Stimulated activated CD4-positive, alpha-beta T cell treated with anti-CD3 and anti-CD28 coated beads, TNF-alpha, amount 100 ng/mL, for 48 hours (primary cell): ENCODE measurements around the gene RAPGEF1.

Experiments used
- DNase-seq, 3 donors: peaks; one replicate each; pipeline ENCODE4 v3.0.0-alpha.2; 2020; ENCODE audit warnings: low read depth in 3 of 3

Gene RAPGEF1

DNA sequence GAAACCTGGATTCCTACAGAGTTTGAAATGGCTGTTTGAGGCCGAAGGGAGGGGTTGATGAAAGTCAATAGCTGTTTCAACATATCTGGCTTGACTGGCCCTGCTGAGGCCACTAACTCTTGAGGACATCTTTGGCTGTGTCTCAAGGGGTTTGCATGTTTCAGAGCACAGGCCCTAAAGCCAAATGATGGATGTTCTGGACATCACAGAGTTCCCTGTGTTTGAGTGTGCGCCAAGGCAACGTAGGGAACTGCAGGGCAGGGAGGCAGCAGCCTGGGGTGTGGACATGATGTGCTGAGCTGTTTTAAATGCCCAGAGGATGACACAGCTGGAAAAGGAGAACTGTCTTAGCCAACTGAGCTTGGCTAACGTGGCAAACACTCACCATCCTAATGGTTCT lies 89.6 kb downstream of the RAPGEF1 start:
- DNase-seq: no peak

- DNase-seq: no peak
These were observed 90.2 kb downstream of the RAPGEF1 start for GRCh38 chr9:131649646-131650045.

- no peak for DNase-seq
These were observed 94.6 kb downstream of the RAPGEF1 start for GRCh38 chr9:131645078-131645776.

DNA sequence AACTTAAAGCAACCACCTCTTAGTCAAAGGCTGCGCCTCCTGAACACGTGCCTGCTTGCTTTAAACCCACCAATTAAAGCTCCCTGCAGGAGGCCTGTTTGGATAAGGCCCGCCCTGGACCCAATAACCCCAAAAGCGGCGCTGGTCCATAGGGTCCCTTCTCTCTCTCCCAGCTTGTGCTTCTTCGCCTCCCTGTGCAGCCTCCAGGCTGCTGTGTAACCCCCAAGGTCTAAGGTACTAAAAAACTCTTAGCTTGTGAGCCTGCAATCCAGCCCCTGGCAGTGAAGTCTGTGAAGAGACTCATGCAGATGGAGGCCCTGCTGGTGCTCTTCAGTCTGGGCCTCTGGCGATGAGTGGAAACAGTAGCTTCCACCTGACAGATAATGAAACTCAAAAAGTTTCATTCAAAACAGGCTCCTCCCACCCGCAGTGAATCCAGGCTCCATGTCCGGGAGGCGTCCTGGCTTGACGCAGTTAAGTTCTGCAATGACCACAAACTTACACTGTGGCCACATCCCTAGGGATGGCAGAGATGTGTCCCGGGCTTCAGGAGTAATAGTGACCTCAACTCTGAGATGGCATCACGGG lies 97.3 kb downstream of the RAPGEF1 start:
- DNase-seq: peak in 1 of 3 donors; percentile 62

- no peak for DNase-seq
These were observed 98.0 kb downstream of the RAPGEF1 start for GRCh38 chr9:131641618-131642495.

DNA sequence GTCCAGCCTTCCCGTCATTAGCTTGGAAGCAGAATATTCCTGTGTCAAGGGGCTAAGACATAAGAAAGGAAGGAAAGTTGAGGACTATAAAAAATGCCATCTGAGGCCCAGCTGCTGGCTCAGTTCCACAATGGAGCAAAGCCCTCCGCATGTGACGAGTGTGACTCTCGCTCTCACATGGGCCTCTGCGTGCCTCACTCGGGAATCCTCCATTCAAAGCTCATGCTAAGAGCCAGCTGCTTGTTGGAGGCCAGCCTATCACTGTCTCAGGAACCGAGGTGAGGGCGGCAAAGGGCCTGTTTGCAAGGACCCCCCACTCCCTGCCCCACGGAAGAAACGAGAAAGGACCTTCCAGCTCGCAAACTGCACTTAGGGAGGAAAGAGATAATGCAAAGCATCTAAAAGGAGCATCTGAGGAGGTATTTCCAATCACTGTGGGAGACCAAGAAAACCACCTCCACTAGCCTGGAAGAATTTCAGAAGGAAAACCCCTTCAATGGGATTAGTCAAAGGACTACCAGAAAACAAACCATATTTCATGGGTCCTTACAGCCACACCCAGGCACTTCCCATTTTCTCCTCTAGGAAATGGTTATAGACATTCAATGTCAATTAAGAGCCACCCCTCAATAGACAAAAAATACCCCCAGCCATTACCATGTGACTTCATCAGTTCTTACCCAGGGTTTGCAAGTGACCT lies 99.3 kb downstream of the RAPGEF1 start:
- no peak for DNase-seq

DNA sequence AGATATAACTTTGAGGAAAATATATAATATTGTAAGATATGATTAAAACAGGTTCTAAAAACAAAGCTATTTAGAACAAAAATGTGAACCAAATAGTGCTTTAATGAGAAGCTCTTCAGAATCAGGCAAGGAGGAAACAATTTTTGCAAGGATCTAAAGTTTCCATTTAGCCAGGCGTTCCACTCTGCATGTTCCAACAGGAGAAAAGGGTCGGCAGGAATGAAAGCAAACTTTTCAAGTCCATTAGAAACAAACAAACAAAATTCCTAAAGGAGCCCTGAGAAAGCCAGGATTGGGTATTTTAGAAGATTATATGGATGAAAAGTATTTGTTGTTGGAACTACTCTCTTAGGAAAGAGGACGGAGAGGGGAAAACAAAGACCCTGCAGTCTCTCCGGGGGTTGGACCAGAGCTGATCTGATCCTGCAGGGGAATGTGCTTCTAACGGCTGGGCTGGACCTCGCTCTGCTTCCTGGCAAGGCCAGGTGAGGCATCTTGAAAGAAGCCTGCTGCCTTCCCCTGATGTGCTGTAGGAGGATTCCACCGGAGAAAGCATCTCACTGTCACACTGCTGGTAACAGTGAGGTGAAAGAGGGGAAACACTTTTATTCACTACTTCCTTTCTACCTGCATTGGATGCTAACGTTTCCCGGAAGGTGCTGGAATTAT lies 100.0 kb downstream of the RAPGEF1 start:
- DNase-seq: no peak

- DNase-seq: no peak
These were observed 103.3 kb downstream of the RAPGEF1 start for GRCh38 chr9:131636593-131636992.

- DNase-seq: no peak
These were observed 104.0 kb downstream of the RAPGEF1 start for GRCh38 chr9:131635892-131636291.

DNA sequence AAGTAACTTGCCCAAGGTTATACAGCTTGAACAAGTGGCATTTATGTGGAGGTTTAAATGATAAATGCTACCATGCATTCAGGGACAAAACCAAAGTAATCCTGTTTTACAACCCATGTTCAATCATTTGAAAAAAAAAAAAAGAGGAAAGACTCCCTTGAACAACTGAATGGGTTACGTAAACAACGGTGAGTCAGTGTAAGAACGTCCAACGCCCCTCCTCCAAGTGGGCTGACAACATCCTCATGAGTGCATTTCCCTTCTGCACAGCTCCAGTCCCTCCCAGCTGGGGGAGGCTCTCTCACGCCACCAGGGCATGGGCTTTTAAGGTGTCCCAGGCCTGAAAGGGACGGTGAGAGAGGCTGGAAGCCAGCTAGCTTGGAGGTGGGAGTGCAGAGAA lies 104.6 kb downstream of the RAPGEF1 start:
- DNase-seq: peak in 1 of 3 donors; percentile 63

GRCh38 chr9:131633491-131634031 lies 106.3 kb downstream of the RAPGEF1 start:
- no peak for DNase-seq

DNA sequence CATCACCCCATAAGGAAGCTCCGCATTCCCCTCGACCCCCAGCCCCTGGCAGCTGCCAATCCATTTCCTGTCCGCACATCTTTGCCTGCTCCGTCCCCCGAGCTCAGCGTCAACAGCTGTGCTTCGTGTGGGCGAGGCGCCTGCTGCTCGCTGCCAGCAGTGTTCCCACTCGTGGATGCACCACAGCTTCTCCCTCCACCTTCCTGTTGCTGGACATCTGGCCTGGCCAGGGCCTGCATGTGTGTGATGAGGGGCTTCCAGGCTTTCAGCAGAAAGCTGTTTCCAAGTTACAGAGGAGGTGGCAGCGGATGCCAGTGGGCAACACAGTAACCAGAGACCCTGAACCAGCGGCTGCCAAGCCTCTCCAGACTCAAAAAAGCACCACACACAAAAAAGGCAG lies 108.6 kb downstream of the RAPGEF1 start:
- DNase-seq: no peak

DNA sequence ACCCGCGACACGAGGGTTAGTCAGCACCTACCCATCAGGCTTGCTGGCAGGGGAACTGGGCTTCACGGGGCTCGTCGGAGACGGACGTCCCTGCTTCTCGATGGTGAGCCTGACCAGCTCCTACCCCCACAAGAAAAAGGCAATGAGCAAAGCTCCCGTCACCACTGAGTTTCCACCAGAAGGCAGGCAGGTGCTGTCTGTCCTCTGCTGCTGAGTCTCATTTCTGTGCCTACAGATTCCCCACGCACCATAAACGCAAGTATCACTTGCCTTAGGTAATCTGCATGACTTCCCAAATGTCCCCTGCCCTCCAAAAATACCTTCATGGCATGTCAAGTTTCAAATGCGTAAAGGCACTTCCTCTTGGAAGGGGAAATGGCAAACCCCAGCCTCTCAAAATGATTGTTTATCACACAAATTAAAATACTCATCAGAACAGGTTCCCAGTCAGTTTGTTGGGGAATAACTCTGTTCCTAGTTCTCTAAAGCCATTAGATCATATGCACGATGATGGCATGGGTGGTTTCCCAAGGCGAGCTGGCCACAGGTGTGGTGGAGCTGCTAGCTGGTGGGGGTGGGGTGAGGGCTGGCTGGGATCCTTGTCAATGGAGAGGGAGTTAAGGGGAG lies 109.6 kb downstream of the RAPGEF1 start:
- no peak for DNase-seq

GRCh38 chr9:131629825-131630204 lies 110.1 kb downstream of the RAPGEF1 start:
- DNase-seq: no peak

- no peak for DNase-seq
These were observed 110.7 kb downstream of the RAPGEF1 start for GRCh38 chr9:131629226-131629500.

DNA sequence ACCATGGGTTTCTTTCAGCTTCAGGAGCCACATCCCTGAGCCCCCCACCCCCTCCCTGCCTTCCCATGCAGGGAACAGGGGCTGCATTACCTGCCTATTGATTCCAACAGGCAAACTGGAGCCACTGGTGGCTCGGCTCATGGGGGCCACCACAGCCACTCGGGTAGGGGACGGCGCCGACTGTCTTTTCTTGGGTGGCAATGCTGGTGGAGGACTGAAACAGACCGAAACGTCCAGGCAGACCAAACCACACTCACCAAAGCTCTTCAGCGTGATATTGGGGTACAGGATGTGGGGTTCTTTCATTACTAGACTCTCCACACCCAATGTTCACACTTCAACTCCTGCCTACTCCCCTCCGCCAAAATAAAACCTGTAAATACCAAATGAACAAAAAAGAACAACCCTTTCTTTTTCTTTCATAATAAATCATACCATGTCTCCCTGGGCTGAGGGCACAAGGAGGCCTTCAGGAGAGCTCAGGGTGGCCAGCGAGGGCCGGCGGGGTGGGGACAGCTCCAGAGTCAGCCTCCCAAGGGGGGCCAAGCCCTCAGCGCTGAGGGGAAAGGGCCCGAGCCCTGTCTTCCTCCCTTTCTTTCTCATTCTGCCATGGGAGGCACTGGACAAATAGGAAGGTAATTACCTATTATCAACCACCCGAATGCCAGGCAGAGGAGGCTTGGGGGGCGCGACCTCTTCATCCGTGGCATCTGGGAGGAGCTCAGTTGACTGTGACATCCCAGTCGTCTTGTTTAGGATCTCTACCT lies 111.2 kb downstream of the RAPGEF1 start:
- no peak for DNase-seq

GRCh38 chr9:131627648-131628458 lies 112.0 kb downstream of the RAPGEF1 start:
- peak in 1 of 3 donors; percentile 24 for DNase-seq

DNA sequence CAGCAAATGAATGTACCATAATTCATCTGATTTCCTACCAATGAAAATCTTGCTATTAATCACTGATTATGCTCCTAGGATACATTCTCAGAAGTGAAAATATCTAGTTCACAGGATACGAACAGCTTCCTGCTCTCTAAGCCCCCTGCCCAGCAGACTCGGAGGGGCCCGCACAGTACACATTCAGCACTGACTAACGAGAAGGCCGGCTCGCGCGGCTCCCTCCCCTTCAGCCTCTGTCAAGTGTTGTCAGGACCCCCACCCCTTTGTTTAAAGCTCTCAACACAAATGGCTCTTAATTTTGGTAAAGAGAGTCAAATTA lies 112.6 kb downstream of the RAPGEF1 start:
- no peak for DNase-seq

- no peak for DNase-seq
These were observed 113.8 kb downstream of the RAPGEF1 start for GRCh38 chr9:131625790-131626670.
